A673 (cell line): Measurements from ENCODE around the gene THADA.

Source experiments
- CTCF ChIP-seq: fragments of 300-800, 200-600 bp; sonication (generic); conservative IDR thresholded peaks from 2 replicates; pipeline ENCODE4 v1.5.1; 2017; ENCODE audit warnings: low read depth, mild to moderate bottlenecking, antibody characterized with exemption, low read length, moderate library complexity, mixed read lengths
- EZH2 ChIP-seq: fragments of 200-600 bp; sonication (generic); IDR thresholded peaks from 2 replicates; pipeline ENCODE4 v1.6.1; 2017; ENCODE audit warnings: borderline replicate concordance, low read depth, mild to moderate bottlenecking, mixed read lengths, antibody characterized with exemption, low read length; ENCODE audit not compliant: poor library complexity, severe bottlenecking

GRCh38 chr2:43448011-43448821 lies 147.6 kb downstream of the THADA start:
- TF ChIP-seq CTCF: no peak
- TF ChIP-seq EZH2: no peak
